GM12878 (cell line): ENCODE results near the gene DHX40.

Experiments
- ATF7 ChIP-seq: fragments of 450-650 bp; IDR thresholded peaks from 2 replicates; pipeline ENCODE4 v1.6.1; 2016; ENCODE audit warnings: low read depth, mild to moderate bottlenecking
- FOS ChIP-seq: IDR thresholded peaks from 3 replicates; pipeline ENCODE4 v1.6.1; 2011; ENCODE audit warnings: borderline replicate concordance; ENCODE audit not compliant: insufficient read length; ENCODE audit errors: extremely low read depth
- HDGF ChIP-seq: fragments of 450-650 bp; IDR thresholded peaks from 2 replicates; pipeline ENCODE4 v1.6.1; 2016; ENCODE audit warnings: antibody characterized with exemption
- RCOR1 ChIP-seq: conservative IDR thresholded peaks from 2 replicates; pipeline ENCODE4 v1.6.1; 2012; ENCODE audit warnings: low read depth, low read length, improper control_type of control experiment
- SREBF2 ChIP-seq: IDR thresholded peaks from 2 replicates; pipeline ENCODE4 v1.6.1; 2012; ENCODE audit warnings: mild to moderate bottlenecking, low read length
- ZNF217 ChIP-seq: fragments of 450-650 bp; IDR thresholded peaks from 2 replicates; pipeline ENCODE4 v1.6.1; 2017; ENCODE audit warnings: antibody characterized with exemption, mild to moderate bottlenecking
- ZNF274 ChIP-seq: IDR thresholded peaks from one replicate; pipeline ENCODE4 v1.8.0; 2011; ENCODE audit not compliant: insufficient read length, insufficient read depth
- TF ChIP-seq, protein P1 (sequence below): IDR thresholded peaks from 2 replicates; pipeline ENCODE4 v1.6.1; 2012; ENCODE audit warnings: improper control_type of control experiment, low read depth, low read length; ENCODE audit not compliant: insufficient replicate concordance
- TF ChIP-seq, protein P2 (sequence below): fragments of 450-650 bp; conservative IDR thresholded peaks from 2 replicates; pipeline ENCODE4 v1.6.1; 2017; ENCODE audit warnings: mild to moderate bottlenecking, moderate library complexity

DNA sequence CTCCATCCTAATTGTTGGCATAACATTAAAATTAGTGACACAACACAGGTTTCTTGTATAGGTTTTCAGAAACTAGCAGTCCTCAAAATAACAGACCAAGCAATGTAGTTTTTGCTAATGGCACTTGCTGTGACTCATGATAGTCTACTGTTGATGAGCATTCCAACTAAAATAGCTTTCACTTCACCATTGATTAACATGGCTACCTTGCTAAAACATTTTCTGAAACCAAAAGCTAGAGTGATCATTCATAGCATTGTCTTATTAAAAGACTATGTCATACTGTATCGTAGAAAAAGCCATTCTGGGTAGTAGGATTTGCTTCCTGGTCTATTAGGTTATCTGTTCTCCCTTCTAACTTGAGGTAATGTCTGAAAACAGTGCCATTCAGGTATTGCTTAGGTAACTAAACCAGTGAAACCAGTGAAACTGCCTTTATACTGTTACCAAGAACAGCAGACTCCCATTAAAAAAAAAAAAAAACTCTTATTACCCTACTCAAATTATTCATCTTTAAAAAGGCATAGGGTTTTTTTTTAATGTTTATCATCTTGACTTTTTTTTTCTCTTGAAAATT is 51.8 kb downstream of the DHX40 start:
- TF ChIP-seq HDGF (no peak), SREBF2 (no peak), FOS (no peak), ZNF274 (no peak), ATF7 (no peak), RCOR1 (no peak), ZNF217 (no peak)
- TF ChIP-seq, protein P1, sequence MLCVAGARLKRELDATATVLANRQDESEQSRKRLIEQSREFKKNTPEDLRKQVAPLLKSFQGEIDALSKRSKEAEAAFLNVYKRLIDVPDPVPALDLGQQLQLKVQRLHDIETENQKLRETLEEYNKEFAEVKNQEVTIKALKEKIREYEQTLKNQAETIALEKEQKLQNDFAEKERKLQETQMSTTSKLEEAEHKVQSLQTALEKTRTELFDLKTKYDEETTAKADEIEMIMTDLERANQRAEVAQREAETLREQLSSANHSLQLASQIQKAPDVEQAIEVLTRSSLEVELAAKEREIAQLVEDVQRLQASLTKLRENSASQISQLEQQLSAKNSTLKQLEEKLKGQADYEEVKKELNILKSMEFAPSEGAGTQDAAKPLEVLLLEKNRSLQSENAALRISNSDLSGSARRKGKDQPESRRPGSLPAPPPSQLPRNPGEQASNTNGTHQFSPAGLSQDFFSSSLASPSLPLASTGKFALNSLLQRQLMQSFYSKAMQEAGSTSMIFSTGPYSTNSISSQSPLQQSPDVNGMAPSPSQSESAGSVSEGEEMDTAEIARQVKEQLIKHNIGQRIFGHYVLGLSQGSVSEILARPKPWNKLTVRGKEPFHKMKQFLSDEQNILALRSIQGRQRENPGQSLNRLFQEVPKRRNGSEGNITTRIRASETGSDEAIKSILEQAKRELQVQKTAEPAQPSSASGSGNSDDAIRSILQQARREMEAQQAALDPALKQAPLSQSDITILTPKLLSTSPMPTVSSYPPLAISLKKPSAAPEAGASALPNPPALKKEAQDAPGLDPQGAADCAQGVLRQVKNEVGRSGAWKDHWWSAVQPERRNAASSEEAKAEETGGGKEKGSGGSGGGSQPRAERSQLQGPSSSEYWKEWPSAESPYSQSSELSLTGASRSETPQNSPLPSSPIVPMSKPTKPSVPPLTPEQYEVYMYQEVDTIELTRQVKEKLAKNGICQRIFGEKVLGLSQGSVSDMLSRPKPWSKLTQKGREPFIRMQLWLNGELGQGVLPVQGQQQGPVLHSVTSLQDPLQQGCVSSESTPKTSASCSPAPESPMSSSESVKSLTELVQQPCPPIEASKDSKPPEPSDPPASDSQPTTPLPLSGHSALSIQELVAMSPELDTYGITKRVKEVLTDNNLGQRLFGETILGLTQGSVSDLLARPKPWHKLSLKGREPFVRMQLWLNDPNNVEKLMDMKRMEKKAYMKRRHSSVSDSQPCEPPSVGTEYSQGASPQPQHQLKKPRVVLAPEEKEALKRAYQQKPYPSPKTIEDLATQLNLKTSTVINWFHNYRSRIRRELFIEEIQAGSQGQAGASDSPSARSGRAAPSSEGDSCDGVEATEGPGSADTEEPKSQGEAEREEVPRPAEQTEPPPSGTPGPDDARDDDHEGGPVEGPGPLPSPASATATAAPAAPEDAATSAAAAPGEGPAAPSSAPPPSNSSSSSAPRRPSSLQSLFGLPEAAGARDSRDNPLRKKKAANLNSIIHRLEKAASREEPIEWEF: no peak
- TF ChIP-seq, protein P2, sequence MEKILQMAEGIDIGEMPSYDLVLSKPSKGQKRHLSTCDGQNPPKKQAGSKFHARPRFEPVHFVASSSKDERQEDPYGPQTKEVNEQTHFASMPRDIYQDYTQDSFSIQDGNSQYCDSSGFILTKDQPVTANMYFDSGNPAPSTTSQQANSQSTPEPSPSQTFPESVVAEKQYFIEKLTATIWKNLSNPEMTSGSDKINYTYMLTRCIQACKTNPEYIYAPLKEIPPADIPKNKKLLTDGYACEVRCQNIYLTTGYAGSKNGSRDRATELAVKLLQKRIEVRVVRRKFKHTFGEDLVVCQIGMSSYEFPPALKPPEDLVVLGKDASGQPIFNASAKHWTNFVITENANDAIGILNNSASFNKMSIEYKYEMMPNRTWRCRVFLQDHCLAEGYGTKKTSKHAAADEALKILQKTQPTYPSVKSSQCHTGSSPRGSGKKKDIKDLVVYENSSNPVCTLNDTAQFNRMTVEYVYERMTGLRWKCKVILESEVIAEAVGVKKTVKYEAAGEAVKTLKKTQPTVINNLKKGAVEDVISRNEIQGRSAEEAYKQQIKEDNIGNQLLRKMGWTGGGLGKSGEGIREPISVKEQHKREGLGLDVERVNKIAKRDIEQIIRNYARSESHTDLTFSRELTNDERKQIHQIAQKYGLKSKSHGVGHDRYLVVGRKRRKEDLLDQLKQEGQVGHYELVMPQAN: no peak
